PC-3 (cell line): ENCODE data around the gene YKT6. TPM values are rescaled to one million over a fixed set of nuclear protein-coding genes. Genes with fewer than 3 reads are reported as not detected.

Experiments used
- ATAC-seq: fragments of 200-7000 bp; cut with Tn5 transposase; 2 replicates; pipeline ENCODE4 v1.9.1; 2020; ENCODE audit warnings: mild to moderate bottlenecking, moderate library complexity
- BruUV-seq: library from RNA; stranded (reverse); fragments of 400-500 nt; replicated peaks from 2 replicates; lab custom pipeline; 2021; lab: Mats Ljungman, UMichigan
- CTCF ChIA-PET: fragments of 300-600 bp; sonication (Branson Sonifier 250); formaldehyde crosslinking; loops from one replicate; lab custom pipeline; 2022; ENCODE audit warnings: antibody characterized with exemption; lab: Charles Lee
- POLR2A ChIA-PET: fragments of 300-600 bp; sonication (Branson Sonifier 250); formaldehyde crosslinking; loops from one replicate; lab custom pipeline; 2022; ENCODE audit warnings: antibody characterized with exemption; ENCODE audit not compliant: unreplicated experiment; lab: Charles Lee
- DNase-seq: peaks from one replicate; pipeline ENCODE4 v3.0.0-alpha.2; 2015
- H2AFZ ChIP-seq: fragments of 300-600 bp; sonication (generic); 2 replicates; pipeline ENCODE4 v1.6.0; 2016; ENCODE audit warnings: antibody characterized with exemption, low read length
- H3F3A ChIP-seq: fragments of 300-600 bp; sonication (generic); one replicate; pipeline ENCODE4 v1.6.0; 2017; ENCODE audit warnings: antibody characterized with exemption, low read length, control low read depth, mild to moderate bottlenecking; ENCODE audit not compliant: unreplicated experiment
- H3K27ac ChIP-seq: fragments of 300-600 bp; sonication (generic); 2 replicates; pipeline ENCODE4 v1.5.1; 2016; ENCODE audit warnings: mild to moderate bottlenecking, low read length
- H3K27me3 ChIP-seq: fragments of 300-600 bp; sonication (generic); 2 replicates; pipeline ENCODE4 v1.6.1; 2016; ENCODE audit warnings: low read length, mixed read lengths
- H3K36me3 ChIP-seq: fragments of 300-600 bp; sonication (generic); 2 replicates; pipeline ENCODE4 v1.6.1; 2016; ENCODE audit warnings: low read depth, mixed run types, low read length, mixed read lengths
- H3K4me1 ChIP-seq: fragments of 300-600 bp; sonication (generic); 2 replicates; pipeline ENCODE4 v1.5.1; 2016; ENCODE audit warnings: low read length; ENCODE audit not compliant: insufficient read depth
- H3K4me2 ChIP-seq: fragments of 300-600 bp; sonication (generic); 2 replicates; pipeline ENCODE4 v1.6.0; 2016; ENCODE audit warnings: low read length
- H3K4me3 ChIP-seq: fragments of 300-600 bp; sonication (generic); 2 replicates; pipeline ENCODE4 v1.5.1; 2016; ENCODE audit warnings: mild to moderate bottlenecking, low read length, mixed read lengths
- H3K79me2 ChIP-seq: fragments of 300-600 bp; sonication (generic); 2 replicates; pipeline ENCODE4 v1.6.1; 2017; ENCODE audit warnings: low read length, mixed read lengths
- H3K9ac ChIP-seq: fragments of 300-600 bp; sonication (generic); 2 replicates; pipeline ENCODE4 v1.6.0; 2016; ENCODE audit warnings: mild to moderate bottlenecking, low read length
- H3K9me2 ChIP-seq: fragments of 300-600 bp; sonication (generic); replicated peaks from 2 replicates; pipeline ENCODE4 v1.6.1; 2016; ENCODE audit warnings: mixed run types, low read length, mixed read lengths
- H3K9me3 ChIP-seq: fragments of 300-600 bp; sonication (generic); 2 replicates; pipeline ENCODE4 v1.6.1; 2016; ENCODE audit warnings: low read length, mixed read lengths
- H4K20me1 ChIP-seq: fragments of 300-600 bp; sonication (generic); 2 replicates; pipeline ENCODE4 v1.6.1; 2016; ENCODE audit warnings: low read length, mixed read lengths
- EZH2 ChIP-seq: fragments of 300-600 bp; sonication (generic); IDR thresholded peaks from one replicate; pipeline ENCODE4 v1.6.1; 2017; ENCODE audit warnings: antibody characterized with exemption, mild to moderate bottlenecking, low read length; ENCODE audit not compliant: unreplicated experiment
- EZH2phosphoT487 ChIP-seq: fragments of 300-600 bp; sonication (generic); IDR thresholded peaks from 2 replicates; pipeline ENCODE4 v1.6.1; 2018; ENCODE audit warnings: mild to moderate bottlenecking, antibody characterized with exemption, low read length, borderline replicate concordance
- intact Hi-C: fragments of 100-400 bp; cut with micrococcal nuclease; formaldehyde crosslinking; loops from 2 replicates; pipeline ENCODE4 v1.9.0; 2023
- total RNA-seq: library from RNA; depleted of rRNA; stranded (reverse); fragments of >200 nt; gene quantifications from 2 replicates; pipeline ENCODE4 v1.2.3, GENCODE V29; 2014
- TF ChIP-seq, protein P1 (sequence below): fragments of 300-600 bp; sonication (generic); conservative IDR thresholded peaks from 2 replicates; pipeline ENCODE4 v1.5.1; 2017; ENCODE audit warnings: antibody characterized with exemption, low read depth, mild to moderate bottlenecking, low read length

YKT6 gene
- total RNA-seq, 1 experiment from 2014 or later, result 133 TPM

DNA sequence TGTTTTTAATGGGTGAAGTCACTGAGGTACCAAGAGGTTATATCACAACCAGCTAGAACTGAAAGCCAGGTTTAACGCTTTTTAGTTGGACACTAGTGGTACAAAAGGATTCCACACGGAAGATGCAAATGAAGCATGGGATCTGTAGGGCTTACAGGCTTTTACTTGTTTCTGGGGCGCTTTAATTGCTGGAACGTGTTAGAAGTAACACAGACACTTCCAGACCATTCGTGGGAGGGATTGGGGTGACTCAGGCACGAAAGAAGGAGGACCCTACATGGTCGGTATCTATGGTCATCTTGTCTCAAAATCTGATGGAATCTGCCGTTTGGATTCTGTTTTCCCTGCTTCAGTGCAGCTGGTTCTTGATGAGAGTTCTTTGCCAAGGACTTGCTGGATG, 1.0 kb downstream of the YKT6 start:
- Histone ChIP-seq H3K27ac (no peak overlapping the region), H3K9me3 (no peaks in the 10 kb centered on the region), H3K9ac (peak overlapping the region; percentile 94), H3K27me3 (no peaks in the 10 kb centered on the region), H3K4me2 (peak overlapping the region; percentile 94), H3K79me2 (peaks cover 45% of the 10 kb centered on the region), H3K4me3 (peak overlapping the region; percentile 99), H3K36me3 (peaks cover 20% of the 10 kb centered on the region; the same call in 1 of the 2 replicates), H4K20me1 (peaks cover 30% of the 10 kb centered on the region), H3K4me1 (peaks cover 8% of the 10 kb centered on the region), H3F3A (no peaks in the 10 kb centered on the region), H3K9me2 (no peaks in the 10 kb centered on the region), H2AFZ (no peak overlapping the region)
- BruUV-seq, result no TSS peak
- intact Hi-C loops, result no loop called here
- ChIA-PET POLR2A (no interaction called here), CTCF (no interaction called here)
- no peak for ATAC-seq
- DNase-seq, result peak; percentile 4
- TF ChIP-seq EZH2 (no peak), EZH2phosphoT487 (no peak)
- TF ChIP-seq, protein P1, sequence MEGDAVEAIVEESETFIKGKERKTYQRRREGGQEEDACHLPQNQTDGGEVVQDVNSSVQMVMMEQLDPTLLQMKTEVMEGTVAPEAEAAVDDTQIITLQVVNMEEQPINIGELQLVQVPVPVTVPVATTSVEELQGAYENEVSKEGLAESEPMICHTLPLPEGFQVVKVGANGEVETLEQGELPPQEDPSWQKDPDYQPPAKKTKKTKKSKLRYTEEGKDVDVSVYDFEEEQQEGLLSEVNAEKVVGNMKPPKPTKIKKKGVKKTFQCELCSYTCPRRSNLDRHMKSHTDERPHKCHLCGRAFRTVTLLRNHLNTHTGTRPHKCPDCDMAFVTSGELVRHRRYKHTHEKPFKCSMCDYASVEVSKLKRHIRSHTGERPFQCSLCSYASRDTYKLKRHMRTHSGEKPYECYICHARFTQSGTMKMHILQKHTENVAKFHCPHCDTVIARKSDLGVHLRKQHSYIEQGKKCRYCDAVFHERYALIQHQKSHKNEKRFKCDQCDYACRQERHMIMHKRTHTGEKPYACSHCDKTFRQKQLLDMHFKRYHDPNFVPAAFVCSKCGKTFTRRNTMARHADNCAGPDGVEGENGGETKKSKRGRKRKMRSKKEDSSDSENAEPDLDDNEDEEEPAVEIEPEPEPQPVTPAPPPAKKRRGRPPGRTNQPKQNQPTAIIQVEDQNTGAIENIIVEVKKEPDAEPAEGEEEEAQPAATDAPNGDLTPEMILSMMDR, result no peak

DNA sequence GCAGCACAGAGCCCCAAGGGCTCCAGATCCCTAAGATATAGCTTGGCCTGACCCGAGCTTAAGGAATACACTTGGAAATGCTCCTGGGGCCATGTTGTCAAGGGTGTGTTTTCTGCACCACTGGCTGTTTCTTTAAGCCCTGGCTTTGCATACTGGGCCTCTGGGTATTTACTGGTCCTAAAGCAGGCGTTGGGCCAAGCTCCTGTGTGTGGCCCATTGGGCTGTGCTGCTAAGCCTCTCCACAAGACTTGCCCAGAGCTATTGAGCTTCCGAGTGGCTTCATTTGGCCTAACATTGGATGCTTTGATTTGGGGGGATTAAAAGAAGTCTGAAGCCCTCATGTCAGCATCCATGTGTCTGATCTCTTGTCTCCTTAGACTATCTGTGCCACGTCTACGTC, 5.2 kb downstream of the YKT6 start:
- ATAC-seq (no peak), DNase-seq (no peak)
- H3K4me1 ChIP-seq, result peaks cover 8% of the 10 kb centered on the region
- no peak overlapping the region for H3K4me2 ChIP-seq
- H3K36me3 ChIP-seq, result peaks cover 49% of the 10 kb centered on the region; the same call in 1 of the 2 replicates
- no peaks in the 10 kb centered on the region for H3K27me3 ChIP-seq
- H4K20me1 ChIP-seq, result peaks cover 30% of the 10 kb centered on the region
- TF ChIP-seq, protein P1, result no peak
- no peak for TF ChIP-seq EZH2phosphoT487
- intact Hi-C loops, result no loop called here
- H3K79me2 ChIP-seq, result peaks cover 42% of the 10 kb centered on the region
- ChIA-PET CTCF (no interaction called here), POLR2A (no interaction called here)
- H3K9me2 ChIP-seq, result no peaks in the 10 kb centered on the region
- H3K27ac ChIP-seq, result no peak overlapping the region
- no peak overlapping the region for H3K9ac ChIP-seq
- H3K9me3 ChIP-seq, result no peaks in the 10 kb centered on the region
- BruUV-seq, result no TSS peak
- H3F3A ChIP-seq, result no peaks in the 10 kb centered on the region
- no peak overlapping the region for H3K4me3 ChIP-seq
- H2AFZ ChIP-seq, result no peak overlapping the region

DNA sequence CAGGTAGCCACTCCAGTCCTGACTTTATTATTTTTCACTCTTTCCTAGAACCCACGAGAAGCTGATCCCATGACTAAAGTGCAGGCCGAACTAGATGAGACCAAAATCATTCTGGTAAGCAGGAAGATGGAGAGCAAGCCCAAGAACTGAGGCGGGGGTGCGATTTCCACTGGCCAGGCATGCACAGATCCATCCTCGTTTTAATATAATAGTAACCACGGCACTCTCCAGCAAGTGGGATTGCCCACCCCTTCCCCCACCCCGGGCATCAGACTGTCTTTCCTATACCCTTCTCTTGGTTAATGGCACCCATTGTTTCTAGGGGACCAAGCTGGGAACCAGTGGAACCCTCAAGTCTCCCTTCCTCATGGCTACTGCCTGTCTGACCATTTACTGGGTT, 7.3 kb downstream of the YKT6 start:
- H3K4me3 ChIP-seq, result no peak overlapping the region
- H3F3A ChIP-seq, result no peaks in the 10 kb centered on the region
- no peaks in the 10 kb centered on the region for H3K27me3 ChIP-seq
- no peaks in the 10 kb centered on the region for H3K9me3 ChIP-seq
- H3K9me2 ChIP-seq, result no peaks in the 10 kb centered on the region
- H3K36me3 ChIP-seq, result peaks cover 49% of the 10 kb centered on the region; the same call in 1 of the 2 replicates
- H3K4me2 ChIP-seq, result no peak overlapping the region
- TF ChIP-seq, protein P1, result no peak
- TF ChIP-seq EZH2phosphoT487, result no peak
- TF ChIP-seq EZH2, result no peak
- peaks cover 15% of the 10 kb centered on the region; the same call in 1 of the 2 replicates for H4K20me1 ChIP-seq
- ChIA-PET CTCF (no interaction called here), POLR2A (no interaction called here)
- peaks cover 22% of the 10 kb centered on the region for H3K79me2 ChIP-seq
- H3K4me1 ChIP-seq, result no peaks in the 10 kb centered on the region
- intact Hi-C loops, result no loop called here
- no TSS peak for BruUV-seq
- no peak overlapping the region for H3K27ac ChIP-seq
- DNase-seq (no peak), ATAC-seq (no peak)
- no peak overlapping the region for H2AFZ ChIP-seq
- H3K9ac ChIP-seq, result no peak overlapping the region
